Pulmonary artery endothelial cell (primary cell): Measurements from ENCODE around the gene ALK. TPM values are rescaled to one million over a fixed set of nuclear protein-coding genes. Genes with fewer than 3 reads are reported as not detected.
"Not testable (repeated sequence)": the region's sequence is repeated elsewhere in the genome, so short reads cannot be mapped to it uniquely, and the experiment has no call there.

Experiments
- DNase-seq: peaks from one replicate; pipeline ENCODE4 v3.0.0-alpha.2; 2011; ENCODE audit warnings: low read depth, low spot score
- total RNA-seq: library from RNA; depleted of rRNA; stranded (reverse); fragments of >200 nt; gene quantifications from 2 replicates; pipeline ENCODE4 v1.2.3, GENCODE V29; 2014

ALK gene
- total RNA-seq, 1 donor from 2014 or later = not detected

DNA sequence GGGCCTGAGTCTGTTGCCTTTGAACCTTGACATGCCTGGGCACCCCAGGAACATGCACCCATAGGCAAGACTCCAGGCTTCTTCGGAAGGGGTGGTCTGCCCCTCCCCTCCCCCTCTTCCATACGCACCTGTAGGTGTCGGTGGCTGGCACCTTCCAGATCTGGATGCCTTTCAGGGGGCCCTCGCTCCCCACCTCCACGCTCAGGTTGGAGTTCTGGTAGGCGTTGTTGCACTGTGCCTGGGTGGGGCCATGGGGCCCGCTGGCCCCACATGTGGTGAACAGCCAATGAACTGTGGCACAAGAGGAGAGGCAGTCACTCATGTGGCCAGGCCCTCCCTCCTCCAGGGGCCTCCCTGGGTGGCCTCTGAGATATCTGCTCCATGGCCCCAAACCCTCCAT is 670.4 kb downstream of the ALK start:
- DNase-seq = no peak

DNA sequence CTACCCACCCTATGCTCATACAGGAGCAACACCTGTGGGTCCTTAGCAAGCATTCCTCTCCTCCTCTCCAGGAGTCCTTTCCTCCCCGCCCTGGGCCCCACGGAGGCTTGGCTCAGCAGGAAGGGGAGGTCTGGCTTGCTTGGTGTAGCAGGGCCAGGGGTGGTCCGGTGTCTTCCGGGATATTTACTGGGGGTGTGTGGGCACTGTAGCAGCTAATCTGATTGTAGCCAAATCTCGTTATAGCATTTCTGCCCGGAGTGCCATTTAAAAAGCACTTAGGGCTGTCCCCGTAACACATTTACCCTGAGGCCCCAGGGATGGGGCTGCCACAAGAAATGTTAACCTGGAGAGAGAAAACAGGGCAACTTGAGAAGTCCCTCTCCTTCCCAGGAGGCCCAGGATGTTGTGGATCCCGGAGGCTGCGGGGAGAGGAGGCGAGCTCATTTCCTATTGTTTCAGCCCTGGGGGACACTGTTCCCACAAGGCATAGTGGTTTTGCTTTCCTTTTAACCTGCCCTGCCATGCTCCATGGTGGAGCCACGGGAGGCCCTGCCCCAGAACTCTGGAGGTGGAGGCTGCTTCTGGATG is 671.6 kb downstream of the ALK start:
- no peak for DNase-seq

DNA sequence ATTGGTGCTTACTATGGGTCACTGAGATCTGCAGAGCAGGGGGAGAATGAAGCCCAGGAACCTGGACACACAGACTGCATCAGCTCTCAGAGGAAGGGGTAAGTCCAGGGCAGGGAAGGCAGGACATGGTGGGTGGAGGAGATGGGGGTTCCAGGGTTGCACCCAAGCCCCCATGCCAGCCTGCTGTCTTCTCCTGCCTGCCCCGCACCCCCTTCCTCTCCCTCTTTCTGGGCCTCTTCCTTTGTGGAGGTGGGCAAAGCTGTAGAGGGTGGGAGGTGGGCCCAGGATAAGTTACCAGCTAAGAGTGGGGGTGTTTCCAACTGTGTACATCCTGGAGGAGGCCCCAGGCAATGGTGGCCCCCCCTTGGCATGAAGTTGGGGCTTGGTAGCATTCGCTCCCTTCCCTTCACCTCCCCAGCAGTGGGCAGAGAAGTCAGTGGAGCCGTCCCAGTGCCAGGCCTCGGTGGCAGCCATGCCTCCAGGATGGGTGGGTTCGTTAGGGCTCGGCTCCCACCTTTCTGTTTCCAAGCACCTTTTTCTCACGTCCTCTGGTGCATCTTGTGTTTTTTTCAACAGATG is 674.0 kb downstream of the ALK start:
- no peak for DNase-seq

DNA sequence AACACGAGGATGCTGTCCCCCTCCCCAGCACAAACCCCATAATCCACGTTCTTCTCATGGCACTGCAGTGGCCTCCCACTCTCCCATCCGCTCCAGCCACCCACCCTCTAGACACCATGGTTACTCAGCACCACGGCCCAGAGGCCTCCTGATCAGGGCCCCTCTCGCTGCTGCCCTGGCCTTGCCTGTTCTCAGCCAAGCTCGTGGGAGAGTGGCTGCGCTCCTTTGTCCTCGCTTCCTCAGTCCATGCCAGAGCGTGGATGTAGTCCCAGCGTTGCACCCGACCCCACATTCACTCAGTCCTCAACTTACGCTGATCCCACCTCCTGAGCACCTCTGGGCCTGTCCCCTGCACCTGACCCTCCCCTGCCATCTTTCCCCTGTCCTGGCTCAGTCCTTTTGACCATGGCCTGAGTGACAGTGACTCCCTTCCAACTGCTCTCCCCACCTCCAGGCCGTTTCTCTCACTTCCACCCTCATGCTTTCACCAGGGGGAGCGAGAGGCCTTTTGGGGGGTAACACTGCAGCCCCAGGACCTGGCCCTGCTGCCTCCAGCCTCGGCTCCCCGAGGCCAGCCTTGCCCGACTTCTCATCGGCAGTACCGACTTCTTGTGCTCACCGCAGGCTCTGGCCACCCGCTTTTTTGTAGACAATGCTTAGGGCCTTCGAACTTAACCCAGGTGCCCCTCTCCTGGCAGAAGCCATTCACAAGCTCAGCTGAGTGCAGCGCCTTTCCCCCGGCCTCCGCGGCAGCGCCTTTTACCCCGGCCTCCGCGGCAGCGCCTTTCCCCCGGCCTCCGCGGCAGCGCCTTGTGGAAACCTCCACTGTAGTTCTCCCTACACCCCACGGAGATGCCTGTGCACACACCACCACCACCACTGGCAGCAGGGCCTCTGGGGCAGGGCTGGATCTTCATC is 674.7 kb downstream of the ALK start:
- DNase-seq = no peak

DNA sequence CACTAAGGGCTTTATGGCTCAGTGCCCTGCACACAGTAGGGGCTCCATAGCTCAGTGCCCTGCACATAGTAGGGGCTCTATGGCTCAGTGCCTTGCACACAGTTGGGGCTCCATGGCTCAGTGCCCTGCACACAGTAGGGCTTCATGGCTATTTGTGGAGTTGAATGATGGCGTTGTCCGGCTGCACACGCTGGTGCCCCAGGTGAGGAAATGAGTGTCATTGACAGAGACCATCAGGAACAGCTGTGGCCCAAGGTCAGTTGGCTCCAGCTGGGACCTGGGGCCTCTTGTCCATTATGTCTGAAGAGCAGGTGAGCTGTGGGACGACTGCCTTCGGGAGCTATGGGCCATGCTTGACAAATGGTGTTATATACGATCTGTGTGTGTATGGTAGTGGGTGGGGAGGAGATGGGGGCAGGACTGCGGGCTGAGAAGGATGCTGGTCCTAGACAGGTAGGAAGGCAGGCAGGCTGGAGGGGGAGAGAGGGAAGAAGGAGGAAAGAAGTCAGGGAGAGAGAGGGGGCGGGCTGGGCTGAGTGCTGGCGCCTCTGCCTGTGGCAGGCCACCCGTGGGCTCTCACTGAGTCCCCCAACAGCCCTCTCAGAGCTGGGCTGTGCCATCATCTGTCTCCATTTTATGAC is 675.5 kb downstream of the ALK start:
- DNase-seq = no peak

DNA sequence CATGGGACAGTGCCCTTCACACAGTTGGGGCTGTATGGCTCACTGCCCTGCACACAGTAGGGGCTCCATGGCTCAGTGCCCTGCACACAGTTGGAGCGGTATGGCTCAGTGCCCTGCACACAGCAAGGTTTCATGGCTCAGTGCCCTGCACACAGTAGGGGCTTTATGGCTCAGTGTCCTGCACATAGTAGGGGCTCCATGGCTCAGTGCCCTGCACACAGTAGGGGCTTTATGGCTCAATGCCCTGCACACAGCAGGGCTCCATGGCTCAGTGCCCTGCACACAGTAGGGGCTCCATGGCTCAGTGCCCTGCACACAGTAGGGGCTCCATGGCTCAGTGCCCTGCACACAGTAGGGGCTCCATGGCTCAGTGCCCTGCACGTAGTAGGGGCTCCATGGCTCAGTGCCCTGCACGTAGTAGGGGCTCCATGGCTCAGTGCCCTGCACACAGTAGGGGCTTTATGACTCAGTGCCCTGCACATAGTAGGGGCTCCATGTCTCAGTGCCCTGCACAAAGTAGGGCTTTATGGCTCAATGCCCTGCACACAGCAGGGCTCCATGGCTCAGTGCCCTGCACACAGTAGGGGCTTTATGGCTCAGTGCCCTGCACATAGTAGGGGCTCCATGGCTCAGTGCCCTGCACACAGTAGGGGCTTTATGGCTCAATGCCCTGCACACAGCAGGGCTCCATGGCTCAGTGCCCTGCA is 676.2 kb downstream of the ALK start:
- DNase-seq = not testable (repeated sequence)

DNA sequence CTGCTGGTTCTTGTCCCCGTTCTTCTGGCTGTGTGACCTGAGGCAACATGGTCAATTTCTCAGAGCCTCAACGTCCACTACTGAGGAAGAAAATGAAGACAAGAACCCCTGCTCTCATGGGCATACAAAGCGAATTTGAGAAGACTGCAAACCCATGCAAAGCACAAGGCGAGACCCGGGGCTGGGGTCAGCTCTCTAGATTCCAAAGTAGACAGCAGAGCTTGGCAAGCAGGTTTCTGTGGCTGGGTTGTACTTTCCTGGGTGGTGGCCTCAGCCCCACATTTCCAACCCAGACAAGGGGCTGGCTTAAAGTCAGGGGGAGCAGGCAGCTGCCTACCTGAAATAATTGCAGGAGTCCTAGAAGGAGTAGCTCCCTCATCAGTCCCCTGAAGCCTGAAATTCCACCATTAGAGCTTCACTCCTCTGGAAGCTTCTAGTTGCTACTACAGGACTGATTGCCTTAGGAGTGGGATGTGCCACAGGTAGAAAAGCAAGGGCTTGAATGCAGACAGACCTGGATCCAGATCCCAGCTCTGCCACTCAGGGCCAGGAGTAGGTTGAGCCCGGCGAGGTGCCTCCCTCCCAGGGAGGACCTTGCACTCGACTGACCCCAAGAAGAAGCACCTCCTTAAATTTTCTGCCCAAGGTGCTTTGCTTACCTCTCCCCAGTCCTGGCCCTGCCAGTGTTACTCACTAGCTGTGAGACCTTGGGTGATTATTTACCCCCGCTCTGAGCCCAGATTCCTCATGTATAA is 678.6 kb downstream of the ALK start:
- DNase-seq = no peak

DNA sequence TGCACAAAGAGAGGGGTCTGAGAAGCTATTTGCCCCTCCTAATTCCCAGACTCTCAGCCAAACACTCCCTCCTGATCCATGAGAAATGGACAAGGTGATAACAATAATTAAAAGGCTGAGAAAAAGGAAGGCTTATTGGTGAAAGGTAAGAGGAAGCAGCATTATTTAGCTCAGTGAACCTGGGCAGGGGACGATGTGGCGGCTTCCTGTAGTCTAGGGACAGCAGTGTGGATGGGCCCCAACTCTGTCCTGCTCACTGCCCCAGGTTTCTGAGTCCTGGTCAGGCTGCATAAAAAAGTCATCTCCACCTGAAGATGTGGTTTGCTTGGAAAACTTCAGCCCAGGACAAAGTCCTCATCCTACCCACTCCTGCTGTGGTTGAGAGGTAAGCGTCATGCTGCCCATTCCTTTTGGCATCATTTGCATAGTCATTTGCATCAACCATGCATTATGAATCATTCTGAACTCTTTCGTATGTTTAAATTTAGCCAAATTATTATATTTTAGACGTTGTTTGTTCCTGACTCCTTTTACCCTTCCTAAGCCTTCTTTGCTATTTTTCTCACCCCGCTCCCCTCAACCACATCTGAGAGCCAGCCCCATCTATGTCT is 679.3 kb downstream of the ALK start:
- no peak for DNase-seq

DNA sequence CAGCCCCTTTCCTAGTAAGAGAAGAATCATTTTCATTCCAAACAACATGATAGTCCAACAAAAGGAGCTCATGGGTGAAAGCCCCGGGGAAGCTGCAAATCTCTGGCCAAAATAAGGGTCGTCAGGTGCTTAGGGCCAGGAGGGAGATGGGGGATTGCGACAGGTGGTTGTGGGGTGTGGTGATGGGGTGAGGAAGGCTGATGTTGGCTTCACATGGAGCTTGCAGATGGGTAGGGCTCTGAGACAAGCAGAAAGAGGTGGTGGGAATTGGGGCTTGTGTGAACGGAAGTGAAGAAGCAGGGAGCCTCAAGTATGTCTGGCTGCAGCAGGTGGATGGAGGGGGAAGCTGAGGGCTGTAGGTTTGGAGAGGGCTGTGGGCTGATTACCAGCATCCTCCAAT is 680.0 kb downstream of the ALK start:
- no peak for DNase-seq

DNA sequence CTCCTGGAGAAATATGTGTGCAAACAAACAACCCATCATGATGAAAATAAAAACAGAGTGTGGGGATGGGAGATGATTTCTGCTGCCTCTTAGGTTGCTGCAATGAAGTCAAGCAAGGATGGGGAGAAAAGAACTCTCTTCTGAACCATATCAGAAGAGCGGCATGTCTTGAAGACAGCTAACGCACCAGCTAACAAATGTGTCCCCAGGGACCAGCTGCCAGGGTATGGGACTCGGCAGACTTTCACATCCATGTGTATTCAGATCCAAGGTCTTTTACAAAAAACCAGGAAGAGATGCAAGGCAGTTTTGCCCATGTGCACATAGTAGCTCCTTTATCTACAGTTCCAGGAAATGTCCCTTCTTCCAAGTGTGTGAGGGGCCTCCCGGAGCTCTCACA is 680.8 kb downstream of the ALK start:
- DNase-seq = no peak

DNA sequence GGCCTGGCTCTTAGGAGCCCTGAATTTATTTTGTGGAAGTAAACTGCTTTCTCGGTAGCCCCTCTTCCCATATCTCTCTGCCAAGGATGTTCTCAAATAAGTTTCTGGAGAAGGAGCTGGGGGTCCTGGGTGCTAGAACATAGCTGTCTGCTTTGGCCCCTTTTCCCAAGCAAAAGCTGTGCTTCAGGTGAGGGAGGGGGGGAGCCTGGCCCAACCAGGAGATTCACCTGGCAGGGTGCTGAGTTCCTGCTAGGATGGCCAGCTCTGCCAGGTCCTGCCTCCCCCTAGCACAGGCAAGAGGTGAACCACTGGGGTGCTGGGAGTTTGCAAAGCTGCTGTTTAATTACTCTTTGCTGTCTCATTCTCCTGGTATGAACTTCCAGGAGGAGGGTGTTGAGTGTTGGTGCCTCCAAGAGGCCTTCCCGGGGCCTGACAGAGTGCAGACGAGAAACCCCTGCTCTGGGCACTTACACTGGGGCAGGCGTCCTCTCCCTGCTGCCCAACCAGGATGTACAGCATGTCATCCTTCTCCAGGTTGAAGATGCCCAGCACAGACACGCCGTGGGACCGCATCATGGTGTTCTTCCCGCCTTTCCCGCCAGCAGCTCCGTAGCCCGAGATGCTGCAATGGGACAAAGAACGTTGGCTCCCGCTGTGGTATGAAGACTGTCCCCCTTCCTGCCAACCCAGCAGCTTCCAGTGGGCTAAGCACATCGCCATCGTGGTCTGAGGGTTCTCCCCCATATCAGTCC is 682.0 kb downstream of the ALK start:
- DNase-seq = no peak

DNA sequence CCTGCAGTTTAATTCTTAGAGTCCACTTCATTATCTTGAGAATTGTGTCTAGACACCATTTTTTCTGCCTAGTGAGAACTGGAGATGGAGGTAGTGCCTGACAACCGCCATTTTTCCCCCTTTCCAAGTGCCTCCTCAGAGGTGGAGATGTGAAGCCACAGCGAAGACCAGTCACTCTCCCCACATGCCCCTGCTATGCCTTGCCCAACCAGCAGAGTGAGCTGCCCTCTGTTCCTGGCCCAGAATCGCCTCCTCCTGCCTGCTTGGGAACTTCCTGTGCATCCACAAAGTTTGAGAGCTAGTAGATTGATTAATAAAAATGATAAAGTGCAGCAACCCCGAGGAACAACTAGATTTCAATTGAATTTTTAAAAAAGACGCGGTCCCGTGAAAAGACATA is 682.9 kb downstream of the ALK start:
- no peak for DNase-seq

DNA sequence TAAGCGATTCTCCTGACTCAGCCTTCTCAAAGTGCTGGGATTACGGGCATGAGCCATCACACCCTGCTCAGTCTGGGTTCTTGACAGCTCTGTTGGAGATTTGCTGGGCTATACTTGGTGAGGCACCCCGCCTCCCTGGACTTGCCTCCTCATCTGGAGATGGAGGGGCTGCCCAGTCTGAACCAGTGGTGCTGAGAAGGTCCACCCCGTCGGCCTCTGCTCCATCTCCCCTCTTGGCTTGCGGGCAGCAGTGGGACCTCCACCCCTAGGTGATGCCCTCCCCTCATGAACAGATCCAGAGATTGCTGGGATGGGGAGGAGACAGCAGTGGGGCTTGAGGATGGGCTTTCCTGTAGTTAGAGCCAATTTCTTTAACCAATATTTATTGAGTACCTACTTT is 685.3 kb downstream of the ALK start:
- DNase-seq = no peak

DNA sequence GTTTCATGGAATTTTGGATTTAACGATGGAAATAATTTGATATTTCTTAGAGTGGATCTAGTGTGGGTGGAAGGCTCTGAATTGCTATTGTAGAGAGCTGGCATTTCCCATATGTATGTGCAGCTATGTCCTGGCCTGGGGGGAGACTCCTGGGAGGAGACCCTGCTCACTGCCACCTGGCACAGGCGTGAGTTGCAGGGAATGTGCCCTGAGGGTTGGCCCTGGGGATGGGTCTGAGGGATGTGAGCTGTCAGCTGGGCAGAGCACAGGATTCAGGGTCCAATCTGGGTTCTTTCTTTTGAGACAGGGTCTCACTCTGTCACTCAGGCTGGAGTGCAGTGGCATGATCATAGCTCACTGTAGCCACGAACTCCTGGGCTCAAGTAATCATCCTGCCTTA is 686.0 kb downstream of the ALK start:
- no peak for DNase-seq

DNA sequence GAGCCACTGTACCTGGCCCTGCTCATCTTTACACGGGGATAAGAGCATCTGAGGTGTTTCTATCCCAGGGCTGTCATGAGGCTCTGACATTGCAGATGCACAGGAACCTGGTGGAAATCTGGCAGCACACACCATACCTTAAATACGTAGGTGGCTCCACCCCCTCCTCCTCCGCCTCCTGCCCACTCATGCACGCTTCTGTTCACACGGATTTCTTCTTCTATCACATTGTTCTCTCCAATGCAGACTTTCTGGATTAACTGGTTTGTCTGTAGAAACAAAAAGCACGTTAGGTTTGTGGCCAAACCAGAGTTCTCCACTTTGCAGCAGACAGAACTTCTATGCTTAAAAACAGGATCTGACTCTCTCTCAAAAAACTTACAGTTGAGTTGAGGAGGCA is 688.0 kb downstream of the ALK start:
- DNase-seq = no peak

DNA sequence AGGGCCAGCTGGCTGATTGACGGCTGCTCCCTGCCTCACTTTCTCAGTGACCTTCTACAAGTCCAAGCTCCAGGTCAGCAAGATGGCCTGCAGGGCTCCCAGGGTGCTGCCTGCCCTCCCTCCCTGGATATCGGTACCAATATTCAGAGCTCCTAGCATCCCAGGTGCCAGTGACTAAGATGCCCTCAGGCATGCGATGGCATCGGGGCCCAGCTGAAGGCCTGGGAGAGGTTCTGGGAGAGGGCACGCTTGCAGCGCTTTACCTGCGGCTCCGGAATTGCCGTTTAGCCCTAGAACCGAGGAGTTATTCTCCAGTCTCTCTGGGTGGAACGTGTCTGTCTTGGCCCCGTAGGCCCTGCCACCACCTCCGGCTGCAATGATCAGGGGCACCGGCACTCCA is 689.3 kb downstream of the ALK start:
- no peak for DNase-seq

DNA sequence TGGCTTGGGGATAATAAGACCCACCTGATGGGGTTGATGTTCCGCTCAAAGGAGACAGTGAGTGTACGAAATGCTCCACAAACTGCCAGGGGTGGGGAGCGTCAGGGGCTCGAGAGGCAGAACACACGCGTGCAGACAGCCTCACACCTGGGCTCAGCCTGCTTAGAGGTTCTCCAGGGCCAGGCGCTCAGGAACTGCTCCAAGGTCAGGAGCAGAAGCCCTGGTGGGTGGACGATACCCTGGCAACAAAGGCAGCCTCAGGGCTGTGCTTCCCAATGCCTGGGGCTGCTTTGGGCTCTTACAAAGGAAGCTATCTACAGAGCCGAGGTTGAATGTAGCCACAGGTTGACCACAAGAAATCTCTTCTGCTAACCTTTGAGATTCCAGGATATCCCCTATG is 691.7 kb downstream of the ALK start:
- no peak for DNase-seq

DNA sequence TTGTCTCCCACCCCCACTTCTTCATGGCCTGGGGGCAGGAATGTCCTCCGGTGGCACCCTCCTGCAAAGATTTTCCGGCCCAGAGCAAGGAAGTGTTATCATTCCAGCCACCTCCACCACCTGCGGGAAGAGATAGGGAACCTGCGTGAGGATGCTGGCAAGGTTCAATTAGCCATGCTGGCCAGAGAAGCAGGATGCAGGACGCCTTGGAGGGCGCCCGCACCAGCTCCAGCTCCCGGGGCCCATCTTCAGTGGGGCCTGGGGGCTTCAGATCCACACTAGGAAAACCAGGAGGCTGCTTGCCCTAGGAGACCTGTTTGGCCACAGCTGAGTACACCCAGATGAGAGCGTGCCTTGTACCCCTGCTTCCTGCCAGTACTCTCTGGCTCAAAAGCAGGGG is 692.4 kb downstream of the ALK start:
- no peak for DNase-seq

DNA sequence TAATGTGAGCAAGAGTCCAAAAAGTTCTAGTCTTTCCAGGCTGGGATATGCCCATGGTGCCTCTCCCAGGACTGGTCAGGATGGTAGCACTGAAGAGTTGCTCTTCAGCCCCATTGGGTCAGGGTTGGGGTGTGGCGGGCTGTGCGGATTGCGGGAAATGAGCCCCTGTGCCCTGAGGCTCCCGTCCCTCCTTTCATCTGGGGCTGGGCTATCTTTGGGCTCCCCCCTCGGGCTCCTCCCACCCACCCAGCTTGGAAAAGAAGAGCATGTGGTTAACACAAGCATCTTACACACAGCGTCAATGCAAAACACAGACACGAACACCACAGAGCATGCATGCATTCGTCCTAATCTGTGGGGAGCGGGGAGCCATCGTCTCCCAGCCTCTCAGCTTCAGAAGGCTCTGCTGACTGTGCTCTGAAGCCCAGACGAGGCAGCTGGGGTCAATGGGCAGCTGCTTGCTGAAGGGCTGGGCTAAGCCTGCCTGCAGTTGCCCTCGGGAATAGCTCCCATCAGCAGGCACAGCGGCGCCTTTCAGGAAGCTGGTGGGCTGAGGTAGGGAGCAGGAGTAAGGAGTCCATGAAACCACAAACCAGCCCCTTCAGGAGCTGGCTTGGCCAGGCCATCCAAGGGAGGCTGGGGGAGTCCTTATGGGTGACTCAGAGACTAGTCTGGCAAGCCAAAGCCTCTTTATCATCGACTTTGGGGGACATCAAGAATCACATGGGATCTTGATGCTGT is 693.3 kb downstream of the ALK start:
- DNase-seq = no peak
